ENCODE data around the gene HHAT.

Gene HHAT

GRCh38 chr1:210698661-210699060, 370.0 kb downstream of the HHAT start:
- in situ Hi-C loops (cut with MboI; ENCODE audit: low sequenced_read_pairs) = no loop called here

- in situ Hi-C loops (cut with MboI; ENCODE audit: low sequenced_read_pairs) = no loop called here
These were observed 371.4 kb downstream of the HHAT start for GRCh38 chr1:210700083-210700482.

DNA sequence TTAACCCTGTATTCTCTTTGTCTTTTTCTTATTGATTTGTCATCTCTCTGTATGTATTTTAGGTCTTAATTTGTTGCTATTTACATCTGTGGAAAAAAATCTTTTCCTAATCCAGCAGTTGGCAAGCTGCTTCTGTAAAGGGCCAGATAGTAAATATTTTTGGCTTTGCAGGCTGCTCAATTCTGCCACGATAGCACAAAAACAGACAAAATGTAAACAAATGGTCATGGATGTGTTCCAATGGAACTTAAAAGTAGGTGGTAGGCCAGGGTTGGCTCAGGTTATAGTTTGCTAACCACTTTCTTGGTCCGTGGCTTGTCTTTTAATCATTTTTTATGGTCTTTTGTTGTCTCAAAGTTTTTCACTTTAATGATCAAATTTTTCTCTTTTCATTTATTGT, 371.8 kb downstream of the HHAT start:
- in situ Hi-C loops (cut with MboI; ENCODE audit: low sequenced_read_pairs) = no loop called here

DNA sequence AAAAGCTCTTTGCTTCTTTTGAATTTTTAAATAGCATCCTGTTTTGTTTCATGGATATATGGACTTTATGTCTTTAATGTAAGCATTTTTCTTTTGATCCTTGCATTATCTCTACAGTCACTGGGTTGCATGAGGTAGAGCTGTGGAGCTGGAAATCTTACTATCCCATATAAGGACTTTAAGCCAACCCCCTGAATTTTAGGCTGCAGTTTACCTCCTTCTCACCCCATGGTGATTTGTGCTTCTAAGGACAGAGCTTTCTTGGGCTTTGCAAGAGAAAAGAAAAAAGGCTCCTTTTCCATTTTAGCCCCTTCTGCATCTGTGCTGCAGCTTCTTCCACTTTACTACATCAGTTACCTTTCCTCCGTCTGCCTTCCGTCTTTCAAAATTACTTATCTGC, 373.8 kb downstream of the HHAT start:
- in situ Hi-C loops (cut with MboI; ENCODE audit: low sequenced_read_pairs) = no loop called here

DNA sequence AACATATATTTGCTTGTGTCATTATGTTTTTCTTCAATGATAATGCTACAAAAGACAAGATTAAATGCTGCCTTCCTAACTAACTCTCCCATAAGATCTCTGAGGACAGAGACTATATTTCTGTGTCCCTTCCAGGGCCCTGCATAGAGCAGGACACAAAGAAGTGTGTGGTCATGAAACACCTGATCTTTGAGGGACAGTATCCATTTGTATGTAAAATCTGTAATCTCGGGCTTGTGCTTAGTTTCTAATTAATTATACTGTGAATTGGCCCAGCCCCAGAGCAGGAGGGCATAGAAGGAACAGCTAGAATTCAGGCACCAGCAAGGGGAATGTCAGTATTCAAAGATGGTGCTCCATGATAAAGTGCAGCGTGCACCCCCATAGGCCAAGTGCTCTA, 374.9 kb downstream of the HHAT start:
- in situ Hi-C loops (cut with MboI; ENCODE audit: low sequenced_read_pairs) = no loop called here

DNA sequence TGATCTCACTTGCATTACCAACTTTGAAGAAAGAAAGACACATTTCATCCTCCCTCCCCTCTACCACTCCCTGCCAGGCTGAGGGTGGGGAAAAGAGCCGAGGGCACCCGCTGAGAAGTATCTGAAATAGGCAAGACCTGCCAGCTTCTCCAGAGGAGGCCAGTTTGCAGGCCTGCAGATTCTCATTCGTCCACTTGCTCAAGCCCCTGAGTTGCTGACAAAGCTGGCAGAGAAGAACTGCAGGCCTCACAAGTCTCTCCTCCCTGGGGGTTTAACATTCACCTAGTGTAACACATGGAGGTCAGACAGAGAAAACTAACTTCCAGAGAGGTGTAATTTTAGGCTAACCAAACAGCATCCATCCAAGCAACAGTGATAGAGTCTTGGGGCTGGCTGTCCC, 376.4 kb downstream of the HHAT start:
- in situ Hi-C loops (cut with MboI; ENCODE audit: low sequenced_read_pairs) = no loop called here

DNA sequence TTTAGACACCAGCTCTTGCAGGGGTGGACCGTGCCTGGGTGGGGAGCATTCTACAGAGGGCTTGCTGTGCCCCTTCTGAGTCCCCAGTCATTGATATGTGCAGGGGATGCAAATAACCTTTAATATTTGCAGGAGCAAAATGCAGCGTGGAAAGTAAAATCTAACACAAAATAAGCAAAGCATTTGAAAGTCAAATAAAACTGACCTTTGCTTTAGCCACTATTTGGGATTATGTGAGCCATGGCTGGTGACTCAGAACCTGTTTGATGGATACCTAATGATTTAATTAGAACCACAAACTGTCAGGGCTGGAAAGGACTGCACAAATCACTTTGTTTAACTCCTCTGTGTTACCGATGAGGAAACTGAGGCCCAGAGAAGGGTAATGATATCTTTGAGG, 377.5 kb downstream of the HHAT start:
- in situ Hi-C loops (cut with MboI; ENCODE audit: low sequenced_read_pairs) = no loop called here

GRCh38 chr1:210707300-210708240, 378.9 kb downstream of the HHAT start:
- in situ Hi-C loops (cut with MboI; ENCODE audit: low sequenced_read_pairs) = no loop called here

- in situ Hi-C loops (cut with MboI; ENCODE audit: low sequenced_read_pairs) = no loop called here
These were observed 381.0 kb downstream of the HHAT start for GRCh38 chr1:210709701-210710100.

DNA sequence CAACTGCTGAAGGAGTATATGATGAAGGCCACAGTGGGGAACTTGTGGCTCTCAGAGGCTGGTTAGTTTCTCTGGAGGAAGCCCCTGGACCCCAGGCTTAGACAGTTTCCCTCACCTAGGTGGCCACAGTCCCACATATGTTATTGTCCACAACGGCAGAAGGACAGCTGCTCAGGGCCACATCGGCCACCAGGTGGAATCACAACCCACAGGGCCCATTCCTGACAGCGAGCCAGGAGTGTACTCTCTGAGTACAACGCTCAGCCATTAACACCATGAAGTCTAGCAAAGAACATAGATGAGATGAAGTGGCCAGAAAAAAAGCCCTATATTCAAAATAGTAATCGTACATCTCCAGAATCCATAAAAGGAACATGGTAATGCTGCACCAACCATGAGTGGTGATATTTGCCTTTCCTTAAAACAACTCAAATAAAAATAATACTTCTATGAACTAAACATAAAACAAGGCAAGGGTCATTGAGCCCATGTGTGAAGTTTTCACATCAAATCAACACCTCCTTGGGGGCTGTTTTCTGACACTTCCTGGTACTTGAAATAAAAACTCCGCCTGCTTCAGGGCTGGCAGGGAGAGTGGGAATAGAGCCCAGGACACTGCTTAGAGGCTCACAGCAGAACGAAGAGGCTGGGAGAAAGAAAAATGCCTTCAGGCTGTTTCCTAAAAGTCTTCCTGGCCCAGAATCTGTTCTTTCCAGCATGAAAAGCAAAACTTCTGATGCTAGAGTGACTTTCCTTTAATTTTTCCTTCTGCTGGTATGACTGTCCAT, 383.3 kb downstream of the HHAT start:
- in situ Hi-C loops (cut with MboI; ENCODE audit: low sequenced_read_pairs) = no loop called here

DNA sequence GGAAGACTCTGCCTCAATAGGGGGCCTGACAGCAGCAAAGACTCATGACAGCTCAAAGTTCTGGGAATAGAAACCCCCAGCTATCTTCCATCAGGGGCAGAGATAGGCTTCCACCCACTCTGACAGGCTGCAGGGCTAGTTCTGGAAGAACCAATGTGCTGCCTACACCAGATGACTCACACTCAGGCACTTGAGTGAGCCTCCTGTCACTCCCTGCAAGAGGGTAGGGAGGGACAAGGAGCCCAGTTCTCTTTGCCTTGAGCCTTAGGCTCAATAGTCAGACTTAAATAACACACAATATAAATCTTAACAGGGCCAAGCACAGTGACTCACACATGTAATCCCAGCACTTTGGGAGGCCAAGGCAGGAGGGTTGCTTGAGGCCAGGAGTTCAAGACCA, 386.4 kb downstream of the HHAT start:
- in situ Hi-C loops (cut with MboI; ENCODE audit: low sequenced_read_pairs) = no loop called here

DNA sequence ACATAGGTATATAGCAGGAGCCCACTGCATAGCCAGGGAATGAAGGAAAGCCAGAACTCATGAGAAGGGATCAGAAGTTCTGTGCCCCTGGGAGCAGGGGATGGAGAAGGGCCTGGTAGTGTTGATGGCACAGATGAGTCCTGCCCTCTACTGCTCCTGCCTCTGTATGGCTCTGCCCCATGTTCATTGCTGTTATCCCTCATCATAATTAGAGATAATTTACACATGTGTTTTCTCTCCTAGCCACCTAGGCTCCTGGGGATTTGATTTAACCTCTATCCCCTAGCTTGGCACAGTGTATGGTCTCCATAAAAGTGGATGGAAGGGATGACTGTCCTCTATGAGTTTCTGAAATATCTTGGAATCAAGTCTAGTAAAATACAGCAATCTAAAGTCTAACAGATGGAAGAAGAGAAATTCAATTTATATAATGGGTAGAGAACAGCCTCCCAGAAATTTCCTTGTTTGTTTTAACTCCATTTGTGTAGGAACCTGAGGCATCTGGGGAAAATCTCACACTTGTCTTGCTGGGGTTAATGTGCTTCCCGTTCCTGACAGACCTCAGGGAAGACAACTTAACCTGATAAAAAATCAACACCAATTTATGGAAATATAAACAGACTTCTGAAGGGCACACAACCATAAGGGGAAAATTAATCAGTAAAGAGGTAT, 393.8 kb downstream of the HHAT start:
- in situ Hi-C loops (cut with MboI; ENCODE audit: low sequenced_read_pairs) = no loop called here

DNA sequence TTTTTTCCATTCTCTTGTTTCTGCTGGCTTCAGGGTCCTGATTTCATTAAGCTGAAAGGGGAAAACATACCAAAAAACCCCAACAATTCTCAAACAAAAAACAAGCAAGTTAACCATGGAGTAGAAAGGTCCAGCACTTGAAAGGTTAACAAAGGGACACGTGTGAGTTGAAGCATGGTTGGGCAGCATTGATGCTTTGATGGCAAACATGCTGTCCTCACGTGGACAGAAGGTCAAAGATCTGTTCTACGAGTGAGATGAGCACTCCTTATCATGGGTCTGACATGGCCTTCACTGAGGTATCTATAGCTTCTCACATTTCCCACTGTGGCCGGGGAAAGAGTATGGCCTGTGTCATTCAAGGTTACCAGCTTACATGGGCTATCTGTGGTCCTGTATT, 394.9 kb downstream of the HHAT start:
- in situ Hi-C loops (cut with MboI; ENCODE audit: low sequenced_read_pairs) = no loop called here

DNA sequence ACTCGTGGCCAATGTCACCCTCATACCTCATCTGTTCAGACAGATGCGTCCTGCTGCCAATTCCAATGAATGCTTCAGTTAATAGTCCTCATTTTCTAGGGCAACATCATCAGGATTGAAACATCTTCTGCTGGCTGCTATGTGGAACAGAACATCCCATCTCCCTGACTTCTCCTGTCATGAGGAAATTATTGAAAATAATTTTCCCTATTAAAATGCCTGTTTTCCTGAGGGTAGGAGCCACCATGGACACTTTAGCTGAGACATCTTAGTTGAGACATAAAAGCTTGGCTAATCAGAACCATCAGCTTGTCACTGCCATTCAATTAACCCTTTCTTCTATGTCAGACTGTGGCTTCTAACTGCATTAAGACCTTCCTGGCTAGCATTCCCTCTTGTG, 396.1 kb downstream of the HHAT start:
- in situ Hi-C loops (cut with MboI; ENCODE audit: low sequenced_read_pairs) = no loop called here
